H54 (cell line): ENCODE results near the gene CFB.
A peak's percentile ranks its signal among the peaks of the same experiment; 100 is the strongest.

Source experiments
- DNase-seq: peaks from one replicate; pipeline ENCODE4 v3.0.0; 2011; ENCODE audit warnings: low spot score, mixed read lengths; ENCODE audit not compliant: insufficient read length
- FAIRE-seq: peaks from 3 replicates; lab custom pipeline; 2011; peaks lifted over from hg19 to GRCh38; lab: Jason Lieb, UNC
- POLR2A ChIP-seq: IDR thresholded peaks from 2 replicates; pipeline ENCODE4 v1.6.1; 2011; ENCODE audit warnings: low read depth, mild to moderate bottlenecking, low read length

CFB gene

GRCh38 chr6:31945507-31946369 is at the start of gene CFB:
Gene CFB (plus strand): TSS chr6:31946095. CDS start chr6:31946222, 127 bp downstream.
- FAIRE-seq (peak; percentile 64), DNase-seq (peak; percentile 96)
- TF ChIP-seq POLR2A, result no peak

GRCh38 chr6:31896493-31896855 is 49.4 kb upstream of the CFB start:
- no peak for TF ChIP-seq POLR2A
- no peak for FAIRE-seq
- no peak for DNase-seq

- DNase-seq, result no peak
- TF ChIP-seq POLR2A, result no peak
- no peak for FAIRE-seq
Measured at GRCh38 chr6:31896856-31897611, 48.9 kb upstream of the CFB start.

- DNase-seq (peak; percentile 79), FAIRE-seq (no peak)
- TF ChIP-seq POLR2A, result peak; percentile 46; the same call in 1 of the 2 replicates
Measured at GRCh38 chr6:31897612-31898382, 48.1 kb upstream of the CFB start, which contains the start of gene EHMT2. Gene EHMT2 (minus strand): TSS chr6:31897698. CDS start chr6:31897677, 21 bp downstream.

GRCh38 chr6:31898383-31899011 is 47.4 kb upstream of the CFB start:
- TF ChIP-seq POLR2A, result no peak
- no peak for FAIRE-seq
- DNase-seq, result peak; percentile 50

- FAIRE-seq (no peak), DNase-seq (no peak)
- TF ChIP-seq POLR2A, result no peak
Measured at GRCh38 chr6:31899215-31899614, 46.7 kb upstream of the CFB start.

GRCh38 chr6:31899882-31900722 is 45.8 kb upstream of the CFB start:
- DNase-seq (no peak), FAIRE-seq (no peak)
- TF ChIP-seq POLR2A, result no peak

- DNase-seq, result no peak
- TF ChIP-seq POLR2A, result no peak
- no peak for FAIRE-seq
Measured at GRCh38 chr6:31900917-31901414, 44.9 kb upstream of the CFB start.

- TF ChIP-seq POLR2A, result 0 out of 2 replicates have a peak, but pooled peaks have one; percentile 16
- peak; percentile 55 for DNase-seq
- no peak for FAIRE-seq
Measured at GRCh38 chr6:31901415-31901952, 44.4 kb upstream of the CFB start.

GRCh38 chr6:31901953-31902643 is 43.8 kb upstream of the CFB start, which contains the start of gene ZBTB12:
Gene ZBTB12 (minus strand): TSS chr6:31902086. CDS start chr6:31901305, 781 bp downstream.
- TF ChIP-seq POLR2A, result peak; percentile 34; the same call in 1 of the 2 replicates
- FAIRE-seq, result peak; percentile 30
- peak; percentile 86 for DNase-seq

GRCh38 chr6:31903957-31904356 is 41.9 kb upstream of the CFB start:
- DNase-seq, result no peak
- no peak for FAIRE-seq
- TF ChIP-seq POLR2A, result no peak
